Stimulated activated naive CD8-positive, alpha-beta T cell treated with anti-CD3 and anti-CD28 coated beads, Interleukin-15, Interleukin-2, amounts not matched to agents 100 ng/mL and 50 ng/mL, for 24 hours (primary cell): ENCODE results near the gene ANKRD44.
A peak's percentile ranks its signal among the peaks of the same experiment; 100 is the strongest.

Source experiments
- H3K27ac Mint-ChIP-seq: one replicate; pipeline ENCODE4 v1.8.0; 2021; ENCODE audit warnings: mild to moderate bottlenecking, mixed read lengths
- H3K27me3 Mint-ChIP-seq: one replicate; pipeline ENCODE4 v1.8.0; 2021; ENCODE audit warnings: mixed read lengths
- H3K36me3 Mint-ChIP-seq: one replicate; pipeline ENCODE4 v1.8.0; 2021; ENCODE audit warnings: low read depth, mixed read lengths
- H3K4me1 Mint-ChIP-seq: one replicate; pipeline ENCODE4 v1.8.0; 2021; ENCODE audit warnings: low read depth, mixed read lengths
- H3K4me3 Mint-ChIP-seq: one replicate; pipeline ENCODE4 v1.8.0; 2021; ENCODE audit warnings: mild to moderate bottlenecking, mixed read lengths
- H3K9me3 Mint-ChIP-seq: one replicate; pipeline ENCODE4 v1.8.0; 2021; ENCODE audit warnings: mixed read lengths

The ANKRD44 gene

DNA sequence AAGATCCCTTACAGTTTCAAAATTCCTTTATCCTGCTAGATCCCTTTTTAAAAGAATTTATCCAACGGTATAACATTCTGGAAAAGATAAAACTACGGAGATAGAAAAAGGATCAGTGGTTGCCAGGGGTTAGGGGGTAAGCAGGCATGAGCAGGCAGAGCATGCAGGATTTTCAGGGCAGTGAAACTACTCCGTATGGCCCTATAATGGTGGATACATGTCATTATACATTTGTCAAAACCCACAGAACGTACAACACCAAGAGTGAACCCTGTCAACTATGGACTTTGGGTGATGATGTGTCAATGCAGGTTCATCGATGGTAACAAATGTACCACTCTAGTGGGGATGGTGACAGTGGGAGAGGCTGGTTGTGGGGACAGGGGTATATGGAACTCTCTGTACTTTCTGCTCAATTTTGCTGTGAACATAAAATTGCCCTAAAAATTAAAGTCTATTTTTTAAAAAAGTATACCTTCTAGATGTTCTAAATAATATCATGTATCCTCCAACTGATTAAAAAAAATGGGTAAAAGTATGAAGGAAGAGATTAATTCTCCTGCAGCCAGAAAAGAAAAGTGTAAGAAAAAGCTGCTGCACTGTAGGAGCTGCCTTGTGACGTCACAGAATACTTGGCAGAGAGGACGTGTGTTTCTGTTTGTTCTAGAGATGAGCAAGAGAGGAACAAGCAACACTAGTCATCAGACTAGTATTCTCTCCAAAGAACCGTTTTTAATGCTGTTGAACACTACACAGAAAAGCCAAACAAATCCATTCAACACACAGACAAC lies 23.6 kb downstream of the ANKRD44 start:
- H3K36me3 Mint-ChIP-seq, result peaks cover 28% of the 10 kb centered on the region
- peak overlapping the region; percentile 67 for H3K4me3 Mint-ChIP-seq
- H3K4me1 Mint-ChIP-seq, result peaks cover 87% of the 10 kb centered on the region
- peak overlapping the region; percentile 93 for H3K27ac Mint-ChIP-seq
- no peaks in the 10 kb centered on the region for H3K27me3 Mint-ChIP-seq
- H3K9me3 Mint-ChIP-seq, result peaks cover 7% of the 10 kb centered on the region

DNA sequence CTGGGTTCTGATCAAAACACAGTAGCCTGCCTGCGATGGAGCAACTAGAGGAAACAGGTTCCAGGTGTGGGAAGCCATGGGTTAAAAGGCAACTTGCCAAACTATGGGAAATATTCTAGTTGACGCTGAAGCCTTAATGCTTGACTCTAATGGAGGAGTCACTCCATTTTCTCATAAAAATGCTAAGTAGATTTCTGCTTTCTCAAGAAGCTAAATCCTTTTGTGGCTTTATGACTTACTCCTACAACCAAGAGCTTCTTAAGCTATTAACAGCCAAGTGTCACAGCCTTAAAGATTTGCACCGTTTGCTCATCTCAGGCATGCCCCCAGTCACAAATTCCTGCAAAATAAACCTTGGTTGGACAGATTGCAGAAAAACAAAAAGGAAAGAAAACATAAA lies 25.2 kb downstream of the ANKRD44 start:
- Mint-ChIP-seq H3K36me3 (peaks cover 28% of the 10 kb centered on the region), H3K9me3 (peaks cover 3% of the 10 kb centered on the region), H3K27ac (peak overlapping the region; percentile 93), H3K4me1 (peaks cover 92% of the 10 kb centered on the region), H3K27me3 (no peaks in the 10 kb centered on the region), H3K4me3 (no peak overlapping the region)

DNA sequence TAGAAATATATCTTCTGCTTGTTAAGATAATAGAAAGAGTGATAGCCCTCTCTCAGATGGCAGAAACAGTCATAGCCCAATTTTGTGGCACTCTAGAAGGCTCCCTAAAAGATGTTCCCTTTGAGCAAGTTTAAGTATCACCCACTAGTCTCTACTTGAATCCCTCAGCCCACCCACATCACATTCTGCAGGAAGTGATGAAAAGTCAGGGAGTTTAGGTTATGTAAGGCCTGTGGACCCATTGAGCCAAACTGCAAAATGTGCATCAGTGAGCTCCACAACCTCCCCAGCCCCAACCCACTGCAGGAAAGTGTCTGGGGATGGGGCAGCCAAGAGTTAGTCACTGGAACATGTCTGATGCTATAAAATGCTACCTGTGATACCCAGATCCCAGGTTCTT lies 25.6 kb downstream of the ANKRD44 start:
- no peaks in the 10 kb centered on the region for H3K27me3 Mint-ChIP-seq
- peak overlapping the region; percentile 70 for H3K27ac Mint-ChIP-seq
- peaks cover 3% of the 10 kb centered on the region for H3K9me3 Mint-ChIP-seq
- H3K4me1 Mint-ChIP-seq, result peaks cover 92% of the 10 kb centered on the region
- H3K4me3 Mint-ChIP-seq, result no peak overlapping the region
- H3K36me3 Mint-ChIP-seq, result peaks cover 28% of the 10 kb centered on the region

DNA sequence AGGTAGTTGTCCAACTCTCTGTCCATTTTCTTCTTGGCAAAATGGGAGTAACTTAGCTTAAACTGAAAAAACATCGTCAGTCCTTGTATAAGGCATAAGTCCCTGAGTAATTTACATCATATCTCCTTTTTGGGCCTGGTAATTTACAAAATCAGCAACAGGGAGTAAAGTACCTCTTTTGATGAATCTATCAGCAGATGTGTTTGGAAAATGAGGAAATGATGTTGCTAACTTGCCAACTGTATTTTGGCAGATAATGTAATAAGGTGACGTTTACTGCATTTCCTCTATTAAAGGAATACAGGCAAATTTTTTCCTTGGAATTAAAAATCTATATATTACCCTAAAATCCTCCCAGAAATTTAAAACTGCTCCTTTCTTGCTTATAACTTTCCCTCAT lies 29.2 kb downstream of the ANKRD44 start:
- H3K27me3 Mint-ChIP-seq, result no peaks in the 10 kb centered on the region
- no peak overlapping the region for H3K4me3 Mint-ChIP-seq
- no peaks in the 10 kb centered on the region for H3K9me3 Mint-ChIP-seq
- peaks cover 27% of the 10 kb centered on the region for H3K36me3 Mint-ChIP-seq
- peaks cover 90% of the 10 kb centered on the region for H3K4me1 Mint-ChIP-seq
- H3K27ac Mint-ChIP-seq, result peak overlapping the region; percentile 89

DNA sequence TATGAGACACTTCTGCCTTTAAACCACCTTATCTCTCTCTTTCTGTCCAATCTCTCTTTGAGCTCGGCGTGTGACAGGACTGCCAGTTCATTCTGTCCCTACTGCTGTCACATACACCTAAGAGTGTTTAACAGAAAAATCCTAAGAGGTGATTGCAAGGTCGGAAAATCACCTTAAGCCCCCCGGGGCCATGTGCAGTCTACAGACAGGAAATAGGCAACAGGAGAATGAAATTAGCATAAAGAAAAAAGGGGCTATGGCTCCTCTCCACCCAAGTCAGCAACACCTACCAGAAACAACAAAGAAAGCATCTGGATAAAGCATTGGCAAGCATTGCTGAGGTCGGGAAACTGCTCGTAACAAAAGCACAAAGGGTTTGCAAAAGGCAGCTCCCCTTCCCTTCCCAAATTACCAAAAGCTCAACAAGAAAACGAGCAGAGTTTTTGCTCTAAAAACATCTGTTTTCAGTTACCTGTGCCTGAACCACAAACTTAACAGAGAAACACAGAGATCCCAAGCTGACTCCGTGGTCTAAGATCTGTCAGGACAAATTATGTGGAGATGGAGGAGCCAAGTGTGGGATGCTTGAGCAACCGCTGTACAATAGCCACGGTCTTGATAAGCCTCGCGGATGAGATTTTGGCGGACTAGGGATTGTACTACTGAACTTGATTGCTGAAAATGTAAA lies 30.4 kb downstream of the ANKRD44 start:
- Mint-ChIP-seq H3K4me1 (peaks cover 85% of the 10 kb centered on the region), H3K36me3 (peaks cover 33% of the 10 kb centered on the region)

DNA sequence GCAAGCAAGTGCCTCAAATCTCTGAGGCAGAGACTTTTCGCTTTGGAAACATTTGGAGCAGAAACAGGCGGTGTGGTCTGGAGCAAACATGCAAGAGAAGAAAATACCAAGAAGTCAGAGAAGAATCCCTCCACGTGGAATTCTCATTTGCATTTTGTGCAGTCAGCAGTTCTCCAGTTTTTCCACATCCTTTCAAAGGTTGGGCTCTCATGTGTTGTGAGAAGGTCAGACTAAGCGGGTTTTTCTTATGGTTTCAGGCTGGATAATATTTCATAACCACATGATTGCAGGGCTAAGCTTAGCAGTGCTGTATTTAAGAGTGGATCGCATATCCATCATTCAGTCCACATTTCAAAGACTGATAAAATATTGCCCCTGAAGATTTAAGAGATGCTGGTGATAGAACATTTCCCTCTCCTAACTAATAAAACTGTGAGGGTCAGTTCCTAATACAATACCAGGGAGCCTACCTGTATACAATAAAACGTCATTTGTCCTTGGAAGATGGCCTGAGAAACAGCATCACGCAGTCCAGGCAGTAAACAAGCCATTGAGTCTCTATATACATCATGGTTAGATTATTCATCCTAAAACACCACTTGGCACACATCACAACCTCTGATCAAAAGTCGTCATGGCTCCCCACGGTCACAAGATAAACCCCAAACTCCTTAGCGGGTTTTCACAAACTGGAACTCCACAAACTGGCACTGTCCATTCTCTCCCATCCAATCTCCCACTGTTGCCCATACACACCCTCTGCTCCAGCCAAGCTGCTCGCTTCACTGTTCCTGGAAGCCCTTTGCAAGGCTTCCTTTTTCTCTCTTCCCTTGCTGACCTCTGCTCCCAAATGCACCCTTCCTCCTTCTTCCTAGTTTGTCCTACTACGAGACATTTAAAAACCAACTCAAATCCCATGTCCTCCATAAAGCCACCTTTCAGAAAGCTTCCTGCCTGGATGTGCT lies 31.5 kb downstream of the ANKRD44 start:
- peaks cover 85% of the 10 kb centered on the region for H3K4me1 Mint-ChIP-seq
- H3K27ac Mint-ChIP-seq, result peak overlapping the region; percentile 89
- H3K4me3 Mint-ChIP-seq, result peak overlapping the region; percentile 68
- no peaks in the 10 kb centered on the region for H3K27me3 Mint-ChIP-seq
- H3K36me3 Mint-ChIP-seq, result peaks cover 38% of the 10 kb centered on the region
- H3K9me3 Mint-ChIP-seq, result no peaks in the 10 kb centered on the region

More for the DNA sequence above, 30.4 kb downstream of the ANKRD44 start:
- H3K9me3 Mint-ChIP-seq, result no peaks in the 10 kb centered on the region
- H3K27me3 Mint-ChIP-seq, result no peaks in the 10 kb centered on the region
- peak overlapping the region; percentile 89 for H3K27ac Mint-ChIP-seq
- H3K4me3 Mint-ChIP-seq, result peak overlapping the region; percentile 68

DNA sequence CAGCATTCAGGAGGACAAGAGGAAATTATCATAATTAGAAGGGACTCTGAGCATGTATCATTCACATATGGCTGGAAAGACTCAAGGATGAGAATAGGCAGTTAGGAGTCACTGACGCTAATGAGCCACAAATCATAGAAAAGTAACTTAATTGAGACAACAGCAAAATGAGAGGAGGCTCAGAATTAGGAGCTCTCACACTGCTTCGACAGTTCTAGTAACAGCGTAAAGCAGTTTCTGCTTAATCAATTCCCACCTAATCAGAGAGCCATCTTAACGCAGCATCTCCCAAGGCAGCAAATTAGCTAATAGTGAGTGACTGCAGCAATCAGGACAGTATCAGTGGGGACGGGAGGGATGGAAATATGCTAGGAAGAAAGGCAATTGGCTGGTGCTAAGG lies 32.8 kb downstream of the ANKRD44 start:
- Mint-ChIP-seq H3K4me1 (peaks cover 91% of the 10 kb centered on the region), H3K4me3 (no peak overlapping the region), H3K9me3 (no peaks in the 10 kb centered on the region), H3K36me3 (peaks cover 38% of the 10 kb centered on the region), H3K27me3 (no peaks in the 10 kb centered on the region), H3K27ac (peak overlapping the region; percentile 59)

DNA sequence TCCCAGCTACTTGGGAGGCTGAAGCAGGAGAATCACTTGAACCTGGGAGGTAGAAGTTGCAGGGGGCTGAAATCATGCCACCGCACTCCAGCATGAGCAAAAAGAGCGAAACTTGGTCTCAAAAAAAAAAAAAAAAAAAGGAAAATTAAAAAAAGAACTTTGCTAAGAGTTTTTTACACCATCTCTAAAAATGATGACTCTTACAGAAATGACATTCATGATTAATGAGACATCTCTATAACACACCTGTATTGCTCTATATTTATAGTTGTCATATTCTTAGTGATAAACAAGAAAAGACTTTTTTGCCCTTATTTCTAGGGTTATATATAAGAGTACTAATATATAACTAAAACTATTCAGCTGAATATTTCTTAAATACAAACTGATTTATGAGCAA lies 34.4 kb downstream of the ANKRD44 start:
- H3K4me1 Mint-ChIP-seq, result peaks cover 88% of the 10 kb centered on the region
- H3K27ac Mint-ChIP-seq, result peak overlapping the region; percentile 68
- H3K4me3 Mint-ChIP-seq, result no peak overlapping the region
- H3K36me3 Mint-ChIP-seq, result peaks cover 32% of the 10 kb centered on the region
- no peaks in the 10 kb centered on the region for H3K27me3 Mint-ChIP-seq
- no peaks in the 10 kb centered on the region for H3K9me3 Mint-ChIP-seq

DNA sequence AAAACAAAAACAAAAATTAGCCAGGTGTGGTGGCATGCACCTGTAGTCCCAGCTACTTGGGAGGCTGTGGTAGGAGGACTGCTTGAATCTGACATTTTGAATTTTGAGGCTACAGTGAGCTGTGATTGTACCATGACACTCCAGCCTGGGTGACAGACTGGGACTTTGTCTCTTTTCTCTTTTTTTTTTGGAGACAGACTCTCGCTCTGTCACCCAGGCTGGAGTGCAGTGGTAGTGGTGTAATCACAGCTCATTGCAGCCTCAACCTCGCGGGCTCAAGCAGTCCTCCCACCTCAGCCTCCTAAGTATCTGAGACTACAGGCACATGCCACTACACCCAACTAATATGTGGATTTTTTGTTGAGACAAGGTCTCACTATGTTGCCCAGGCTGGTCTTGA lies 35.6 kb downstream of the ANKRD44 start:
- Mint-ChIP-seq H3K36me3 (peaks cover 27% of the 10 kb centered on the region), H3K27me3 (no peaks in the 10 kb centered on the region), H3K9me3 (no peaks in the 10 kb centered on the region), H3K27ac (peak overlapping the region; percentile 68), H3K4me3 (no peak overlapping the region), H3K4me1 (peaks cover 88% of the 10 kb centered on the region)

DNA sequence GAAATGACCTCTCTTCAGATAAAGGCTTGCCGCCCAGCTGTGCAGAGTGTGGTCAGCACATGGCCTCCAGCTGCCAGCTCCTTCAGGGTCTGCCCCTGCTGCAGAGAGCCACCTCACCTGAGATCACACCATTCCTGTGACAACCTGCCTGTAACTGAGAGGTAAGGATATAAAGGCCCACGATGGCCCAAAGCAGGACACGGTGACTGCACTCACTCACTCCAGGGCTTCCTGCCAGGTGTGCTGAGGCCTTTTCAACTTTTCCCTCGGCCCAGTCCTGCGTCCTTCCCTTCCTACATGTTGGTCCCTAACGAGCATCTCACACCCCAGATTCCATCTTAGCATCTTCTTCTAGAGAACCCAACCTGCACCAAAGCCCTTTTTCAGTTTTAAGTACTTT lies 36.2 kb downstream of the ANKRD44 start:
- Mint-ChIP-seq H3K27ac (peak overlapping the region; percentile 82), H3K4me3 (no peak overlapping the region), H3K36me3 (peaks cover 23% of the 10 kb centered on the region), H3K9me3 (no peaks in the 10 kb centered on the region), H3K27me3 (no peaks in the 10 kb centered on the region), H3K4me1 (peaks cover 88% of the 10 kb centered on the region)

DNA sequence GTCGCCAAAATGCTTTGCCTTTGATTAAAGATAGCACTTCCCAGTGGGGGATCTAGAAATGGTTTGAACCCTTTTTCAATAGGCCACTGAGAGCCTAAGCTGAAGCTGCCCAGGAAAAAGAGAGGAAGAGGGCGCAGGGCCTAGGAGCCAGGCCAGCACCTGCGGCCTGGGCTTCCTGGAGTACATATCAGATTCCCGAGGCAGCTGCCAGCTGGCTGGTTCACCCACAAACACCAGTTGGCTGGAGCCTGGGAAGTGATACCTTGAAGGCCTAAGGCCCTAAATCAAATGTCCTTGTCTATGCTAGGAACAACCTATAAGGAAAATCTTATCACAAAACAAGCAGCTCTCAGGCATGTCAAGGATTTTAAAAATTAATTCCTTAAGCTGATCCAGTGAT lies 37.1 kb downstream of the ANKRD44 start:
- H3K27me3 Mint-ChIP-seq, result no peaks in the 10 kb centered on the region
- peaks cover 88% of the 10 kb centered on the region for H3K4me1 Mint-ChIP-seq
- H3K36me3 Mint-ChIP-seq, result peaks cover 24% of the 10 kb centered on the region
- H3K9me3 Mint-ChIP-seq, result no peaks in the 10 kb centered on the region
- peak overlapping the region; percentile 74 for H3K27ac Mint-ChIP-seq
- H3K4me3 Mint-ChIP-seq, result no peak overlapping the region

DNA sequence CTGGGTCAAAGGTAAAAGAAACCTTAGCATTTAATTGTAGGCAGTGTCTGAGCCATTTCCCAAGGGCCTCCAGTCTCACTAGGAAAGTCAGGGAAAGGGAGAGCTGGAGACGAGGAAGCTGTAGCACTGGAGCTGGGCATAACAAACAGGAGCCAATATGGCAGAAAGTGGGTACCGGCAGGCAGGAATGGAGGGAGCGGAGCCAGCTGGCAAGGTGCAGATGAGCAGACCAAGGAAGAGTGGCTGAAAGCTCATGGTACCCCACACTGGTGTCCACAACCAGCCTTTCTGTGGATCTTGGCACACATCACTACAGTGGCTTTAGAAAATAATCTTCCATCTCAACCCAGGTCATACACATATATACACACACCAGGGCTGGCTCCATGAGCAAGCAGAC lies 40.0 kb downstream of the ANKRD44 start:
- peaks cover 96% of the 10 kb centered on the region for H3K4me1 Mint-ChIP-seq
- peaks cover 27% of the 10 kb centered on the region for H3K36me3 Mint-ChIP-seq
- no peaks in the 10 kb centered on the region for H3K9me3 Mint-ChIP-seq
- no peak overlapping the region for H3K4me3 Mint-ChIP-seq
- peak overlapping the region; percentile 92 for H3K27ac Mint-ChIP-seq
- H3K27me3 Mint-ChIP-seq, result no peaks in the 10 kb centered on the region

DNA sequence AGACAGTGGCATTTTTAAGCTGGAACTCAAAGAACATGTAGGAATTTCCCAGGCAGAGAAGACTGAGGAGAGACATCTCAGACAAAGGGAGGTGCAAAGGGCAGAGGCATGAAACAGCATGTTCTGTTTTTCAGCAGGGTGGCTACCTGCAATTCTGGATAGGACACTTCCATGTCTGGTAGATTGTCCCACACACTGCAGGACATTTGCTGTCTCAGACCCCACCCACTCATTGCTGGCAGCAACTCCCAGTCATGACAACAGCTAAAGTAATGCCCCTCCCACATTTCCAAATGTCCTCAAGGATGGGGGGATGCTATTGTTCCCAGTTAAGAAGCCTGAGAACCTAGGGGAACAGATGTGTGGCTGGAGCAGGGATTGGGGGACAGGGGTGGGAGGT lies 40.8 kb downstream of the ANKRD44 start:
- peaks cover 97% of the 10 kb centered on the region for H3K4me1 Mint-ChIP-seq
- peak overlapping the region; percentile 92 for H3K27ac Mint-ChIP-seq
- H3K4me3 Mint-ChIP-seq, result no peak overlapping the region
- no peaks in the 10 kb centered on the region for H3K27me3 Mint-ChIP-seq
- peaks cover 22% of the 10 kb centered on the region for H3K36me3 Mint-ChIP-seq
- H3K9me3 Mint-ChIP-seq, result no peaks in the 10 kb centered on the region

DNA sequence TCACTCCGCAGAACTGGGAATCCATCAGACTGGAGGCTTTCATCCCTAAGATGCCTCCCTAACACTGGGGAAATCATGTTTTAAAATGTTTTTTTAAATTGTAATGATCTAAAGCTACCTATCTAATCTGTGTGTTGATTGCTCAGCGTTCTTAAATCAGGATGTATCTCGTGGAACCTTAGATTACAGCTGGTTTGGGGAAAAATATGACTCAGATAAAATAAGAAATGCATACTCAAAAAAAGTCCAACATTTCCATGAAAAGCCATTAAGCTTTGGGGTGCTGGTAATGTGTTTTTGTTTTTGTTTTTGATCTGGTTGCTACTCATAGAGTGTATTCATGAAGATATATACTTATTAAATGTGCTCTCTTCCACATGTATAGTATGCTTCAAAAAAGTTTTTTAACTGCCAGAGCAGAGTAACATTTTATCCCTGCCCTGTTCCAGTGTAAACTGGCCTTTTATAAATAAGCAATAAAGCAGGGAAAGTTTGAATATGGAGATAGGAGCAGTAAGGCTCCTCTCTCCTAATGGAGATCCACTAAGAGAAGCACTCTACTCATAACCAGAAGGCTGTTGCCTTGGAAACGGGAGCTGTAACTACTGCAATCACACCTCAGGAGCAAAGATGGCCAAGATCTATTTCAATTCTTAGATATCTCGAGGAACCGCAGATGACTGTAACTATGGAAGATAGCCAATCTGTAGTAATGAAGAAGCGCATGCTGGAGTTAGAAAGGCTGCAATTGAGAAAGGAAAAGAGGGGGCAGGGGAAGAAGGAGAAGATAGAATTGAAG lies 41.6 kb downstream of the ANKRD44 start:
- peak overlapping the region; percentile 43 for H3K4me3 Mint-ChIP-seq
- peaks cover 97% of the 10 kb centered on the region for H3K4me1 Mint-ChIP-seq

More for the DNA sequence above, 41.6 kb downstream of the ANKRD44 start:
- H3K27me3 Mint-ChIP-seq, result no peaks in the 10 kb centered on the region
- H3K36me3 Mint-ChIP-seq, result peaks cover 18% of the 10 kb centered on the region
- peak overlapping the region; percentile 92 for H3K27ac Mint-ChIP-seq
- no peaks in the 10 kb centered on the region for H3K9me3 Mint-ChIP-seq
